ENCODE measurements around the gene SOS1.

SOS1 gene

DNA sequence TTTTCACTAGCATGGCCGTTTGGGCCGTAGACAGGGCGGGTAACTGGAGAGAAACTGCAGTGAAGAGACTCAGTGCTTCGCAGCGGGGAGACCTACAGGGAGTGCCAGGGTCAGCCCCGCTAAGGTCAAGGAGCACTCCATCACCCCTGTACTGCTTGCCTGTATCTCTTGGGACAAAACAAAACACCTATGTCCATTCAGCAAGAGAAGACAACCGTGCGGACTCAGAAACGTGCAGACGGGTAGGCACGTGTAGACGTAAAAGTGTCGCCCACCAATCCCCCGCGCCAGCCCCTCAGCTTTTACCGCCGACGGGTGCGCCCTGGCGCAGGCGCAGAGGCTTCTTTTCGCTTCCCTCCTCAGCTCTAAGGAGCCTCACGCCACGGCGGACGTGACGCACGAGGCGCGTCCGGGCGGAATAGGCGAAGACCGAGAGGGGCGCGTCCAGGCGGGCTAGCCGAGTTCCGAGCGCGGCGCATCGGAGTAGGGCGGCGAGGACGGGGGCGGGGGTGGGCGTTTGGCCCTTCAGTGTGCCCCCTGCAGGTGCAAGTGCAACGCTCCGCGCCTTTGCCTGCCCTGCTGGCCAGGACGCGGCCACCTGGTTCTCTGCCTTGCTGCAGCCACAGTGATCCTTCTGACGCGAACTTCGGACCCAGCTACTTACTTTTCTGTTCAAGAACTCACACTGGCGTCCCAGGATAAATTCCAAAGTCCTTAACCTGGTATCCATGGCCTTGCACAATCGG is 3.3 kb upstream of the SOS1 start (continued):
- TF ChIP-seq PATZ1 (tag by site-specific recombination; IDR thresholded peaks at IDR 0.05), result peak; percentile 91
- TF ChIP-seq, protein P1, sequence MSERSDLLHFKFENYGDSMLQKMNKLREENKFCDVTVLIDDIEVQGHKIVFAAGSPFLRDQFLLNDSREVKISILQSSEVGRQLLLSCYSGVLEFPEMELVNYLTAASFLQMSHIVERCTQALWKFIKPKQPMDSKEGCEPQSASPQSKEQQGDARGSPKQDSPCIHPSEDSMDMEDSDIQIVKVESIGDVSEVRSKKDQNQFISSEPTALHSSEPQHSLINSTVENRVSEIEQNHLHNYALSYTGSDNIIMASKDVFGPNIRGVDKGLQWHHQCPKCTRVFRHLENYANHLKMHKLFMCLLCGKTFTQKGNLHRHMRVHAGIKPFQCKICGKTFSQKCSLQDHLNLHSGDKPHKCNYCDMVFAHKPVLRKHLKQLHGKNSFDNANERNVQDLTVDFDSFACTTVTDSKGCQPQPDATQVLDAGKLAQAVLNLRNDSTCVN (tag by site-specific recombination; optimal IDR thresholded peaks at IDR 0.05), result peak; percentile 80
- TF ChIP-seq, protein P2, sequence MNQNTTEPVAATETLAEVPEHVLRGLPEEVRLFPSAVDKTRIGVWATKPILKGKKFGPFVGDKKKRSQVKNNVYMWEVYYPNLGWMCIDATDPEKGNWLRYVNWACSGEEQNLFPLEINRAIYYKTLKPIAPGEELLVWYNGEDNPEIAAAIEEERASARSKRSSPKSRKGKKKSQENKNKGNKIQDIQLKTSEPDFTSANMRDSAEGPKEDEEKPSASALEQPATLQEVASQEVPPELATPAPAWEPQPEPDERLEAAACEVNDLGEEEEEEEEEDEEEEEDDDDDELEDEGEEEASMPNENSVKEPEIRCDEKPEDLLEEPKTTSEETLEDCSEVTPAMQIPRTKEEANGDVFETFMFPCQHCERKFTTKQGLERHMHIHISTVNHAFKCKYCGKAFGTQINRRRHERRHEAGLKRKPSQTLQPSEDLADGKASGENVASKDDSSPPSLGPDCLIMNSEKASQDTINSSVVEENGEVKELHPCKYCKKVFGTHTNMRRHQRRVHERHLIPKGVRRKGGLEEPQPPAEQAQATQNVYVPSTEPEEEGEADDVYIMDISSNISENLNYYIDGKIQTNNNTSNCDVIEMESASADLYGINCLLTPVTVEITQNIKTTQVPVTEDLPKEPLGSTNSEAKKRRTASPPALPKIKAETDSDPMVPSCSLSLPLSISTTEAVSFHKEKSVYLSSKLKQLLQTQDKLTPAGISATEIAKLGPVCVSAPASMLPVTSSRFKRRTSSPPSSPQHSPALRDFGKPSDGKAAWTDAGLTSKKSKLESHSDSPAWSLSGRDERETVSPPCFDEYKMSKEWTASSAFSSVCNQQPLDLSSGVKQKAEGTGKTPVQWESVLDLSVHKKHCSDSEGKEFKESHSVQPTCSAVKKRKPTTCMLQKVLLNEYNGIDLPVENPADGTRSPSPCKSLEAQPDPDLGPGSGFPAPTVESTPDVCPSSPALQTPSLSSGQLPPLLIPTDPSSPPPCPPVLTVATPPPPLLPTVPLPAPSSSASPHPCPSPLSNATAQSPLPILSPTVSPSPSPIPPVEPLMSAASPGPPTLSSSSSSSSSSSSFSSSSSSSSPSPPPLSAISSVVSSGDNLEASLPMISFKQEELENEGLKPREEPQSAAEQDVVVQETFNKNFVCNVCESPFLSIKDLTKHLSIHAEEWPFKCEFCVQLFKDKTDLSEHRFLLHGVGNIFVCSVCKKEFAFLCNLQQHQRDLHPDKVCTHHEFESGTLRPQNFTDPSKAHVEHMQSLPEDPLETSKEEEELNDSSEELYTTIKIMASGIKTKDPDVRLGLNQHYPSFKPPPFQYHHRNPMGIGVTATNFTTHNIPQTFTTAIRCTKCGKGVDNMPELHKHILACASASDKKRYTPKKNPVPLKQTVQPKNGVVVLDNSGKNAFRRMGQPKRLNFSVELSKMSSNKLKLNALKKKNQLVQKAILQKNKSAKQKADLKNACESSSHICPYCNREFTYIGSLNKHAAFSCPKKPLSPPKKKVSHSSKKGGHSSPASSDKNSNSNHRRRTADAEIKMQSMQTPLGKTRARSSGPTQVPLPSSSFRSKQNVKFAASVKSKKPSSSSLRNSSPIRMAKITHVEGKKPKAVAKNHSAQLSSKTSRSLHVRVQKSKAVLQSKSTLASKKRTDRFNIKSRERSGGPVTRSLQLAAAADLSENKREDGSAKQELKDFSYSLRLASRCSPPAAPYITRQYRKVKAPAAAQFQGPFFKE (tag by site-specific recombination; IDR thresholded peaks at IDR 0.05; ENCODE audit: borderline replicate concordance), result no peak
- TF ChIP-seq ZNF24 (tag by site-specific recombination; IDR thresholded peaks at IDR 0.05), result peak; percentile 21; the same call in 1 of the 2 replicates
- TF ChIP-seq, protein P3, sequence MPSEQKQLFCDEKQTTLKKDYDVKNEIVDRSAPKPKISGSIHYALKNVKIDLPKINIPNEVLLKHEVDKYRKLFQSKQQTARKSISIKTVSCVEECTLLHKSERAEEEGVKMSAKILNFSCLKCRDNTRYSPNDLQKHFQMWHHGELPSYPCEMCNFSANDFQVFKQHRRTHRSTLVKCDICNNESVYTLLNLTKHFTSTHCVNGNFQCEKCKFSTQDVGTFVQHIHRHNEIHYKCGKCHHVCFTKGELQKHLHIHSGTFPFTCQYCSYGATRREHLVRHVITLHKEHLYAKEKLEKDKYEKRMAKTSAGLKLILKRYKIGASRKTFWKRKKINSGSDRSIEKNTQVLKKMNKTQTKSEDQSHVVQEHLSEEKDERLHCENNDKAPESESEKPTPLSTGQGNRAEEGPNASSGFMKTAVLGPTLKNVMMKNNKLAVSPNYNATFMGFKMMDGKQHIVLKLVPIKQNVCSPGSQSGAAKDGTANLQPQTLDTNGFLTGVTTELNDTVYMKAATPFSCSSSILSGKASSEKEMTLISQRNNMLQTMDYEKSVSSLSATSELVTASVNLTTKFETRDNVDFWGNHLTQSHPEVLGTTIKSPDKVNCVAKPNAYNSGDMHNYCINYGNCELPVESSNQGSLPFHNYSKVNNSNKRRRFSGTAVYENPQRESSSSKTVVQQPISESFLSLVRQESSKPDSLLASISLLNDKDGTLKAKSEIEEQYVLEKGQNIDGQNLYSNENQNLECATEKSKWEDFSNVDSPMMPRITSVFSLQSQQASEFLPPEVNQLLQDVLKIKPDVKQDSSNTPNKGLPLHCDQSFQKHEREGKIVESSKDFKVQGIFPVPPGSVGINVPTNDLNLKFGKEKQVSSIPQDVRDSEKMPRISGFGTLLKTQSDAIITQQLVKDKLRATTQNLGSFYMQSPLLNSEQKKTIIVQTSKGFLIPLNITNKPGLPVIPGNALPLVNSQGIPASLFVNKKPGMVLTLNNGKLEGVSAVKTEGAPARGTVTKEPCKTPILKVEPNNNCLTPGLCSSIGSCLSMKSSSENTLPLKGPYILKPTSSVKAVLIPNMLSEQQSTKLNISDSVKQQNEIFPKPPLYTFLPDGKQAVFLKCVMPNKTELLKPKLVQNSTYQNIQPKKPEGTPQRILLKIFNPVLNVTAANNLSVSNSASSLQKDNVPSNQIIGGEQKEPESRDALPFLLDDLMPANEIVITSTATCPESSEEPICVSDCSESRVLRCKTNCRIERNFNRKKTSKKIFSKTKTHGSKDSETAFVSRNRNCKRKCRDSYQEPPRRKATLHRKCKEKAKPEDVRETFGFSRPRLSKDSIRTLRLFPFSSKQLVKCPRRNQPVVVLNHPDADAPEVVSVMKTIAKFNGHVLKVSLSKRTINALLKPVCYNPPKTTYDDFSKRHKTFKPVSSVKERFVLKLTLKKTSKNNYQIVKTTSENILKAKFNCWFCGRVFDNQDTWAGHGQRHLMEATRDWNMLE (tag by site-specific recombination; conservative IDR thresholded peaks at IDR 0.05; ENCODE audit: low read depth), result peak; percentile 85
- no peak for TF ChIP-seq ZNF112 (tag by site-specific recombination; IDR thresholded peaks at IDR 0.05)
- no peak for TF ChIP-seq ZNF560 (tag by site-specific recombination; IDR thresholded peaks at IDR 0.05; ENCODE audit: borderline replicate concordance)
- TF ChIP-seq ZNF571 (tag by site-specific recombination; IDR thresholded peaks at IDR 0.05), result no peak
- peak; percentile 28 for TF ChIP-seq ZIC2 (tag by site-specific recombination; IDR thresholded peaks at IDR 0.05)
- peak; percentile 20 for TF ChIP-seq SETDB1 (IDR thresholded peaks at IDR 0.05; ENCODE audit: insufficient read length, low read length)
- TF ChIP-seq GLIS2 (tag by site-specific recombination; IDR thresholded peaks at IDR 0.05), result peak; percentile 82
- TF ChIP-seq YY2 (tag by site-specific recombination; IDR thresholded peaks at IDR 0.05), result no peak
- peak; percentile 79; the same call in 1 of the 2 replicates for TF ChIP-seq ZSCAN30 (tag by site-specific recombination; IDR thresholded peaks at IDR 0.05)
- TF ChIP-seq ZNF792 (tag by site-specific recombination; IDR thresholded peaks at IDR 0.05), result no peak
- peak; percentile 91; the same call in 1 of the 2 replicates for TF ChIP-seq PBX3 (CRISPR knock-in tag; IDR thresholded peaks at IDR 0.05)
- TF ChIP-seq SP3 (tag by site-specific recombination; IDR thresholded peaks at IDR 0.05), result peak; percentile 79
- no peak for TF ChIP-seq ZNF664 (tag by site-specific recombination; IDR thresholded peaks at IDR 0.05)
- no peak for TF ChIP-seq ZNF704 (tag by site-specific recombination; IDR thresholded peaks at IDR 0.05)
- TF ChIP-seq GLI4 (tag by site-specific recombination; IDR thresholded peaks at IDR 0.05), result 0 out of 2 replicates have a peak, but pooled peaks have one; percentile 27
